Astrocyte (in vitro differentiated cells and primary cell): ENCODE data around the gene CTBP1. TPM values are rescaled to one million over a fixed set of nuclear protein-coding genes. Genes with fewer than 3 reads are reported as not detected.

Experiments used
- DNase-seq: peaks from one replicate; pipeline ENCODE4 v3.0.0-alpha.2; 2010; ENCODE audit warnings: low read depth
- FAIRE-seq: peaks from 2 replicates; lab custom pipeline; 2011; peaks lifted over from hg19 to GRCh38; lab: Jason Lieb, UNC
- H2AFZ ChIP-seq: 2 replicates; pipeline ENCODE4 v1.6.0; 2012; ENCODE audit warnings: low read depth, low read length, inconsistent platforms
- H3K27ac ChIP-seq: 2 replicates; pipeline ENCODE4 v1.5.1; 2011; ENCODE audit warnings: low read depth, low read length, inconsistent platforms
- H3K27me3 ChIP-seq: 2 replicates; pipeline ENCODE4 v1.6.0; 2011; ENCODE audit warnings: low read length, inconsistent platforms; ENCODE audit not compliant: insufficient read depth
- H3K36me3 ChIP-seq: 2 replicates; pipeline ENCODE4 v1.5.1; 2011; ENCODE audit warnings: low read length, inconsistent platforms; ENCODE audit not compliant: insufficient read depth
- H3K4me1 ChIP-seq: 2 replicates; pipeline ENCODE4 v1.5.1; 2011; ENCODE audit warnings: low read length, inconsistent platforms; ENCODE audit not compliant: insufficient read depth
- H3K4me2 ChIP-seq: 2 replicates; pipeline ENCODE4 v1.6.0; 2012; ENCODE audit warnings: low read length, inconsistent platforms
- H3K4me3 ChIP-seq: 2 replicates; pipeline ENCODE4 v1.5.1; 2011; ENCODE audit warnings: low read depth, mild to moderate bottlenecking, low read length, inconsistent platforms; ENCODE audit not compliant: insufficient read depth
- H3K79me2 ChIP-seq: 2 replicates; pipeline ENCODE4 v1.6.0; 2012; ENCODE audit warnings: mild to moderate bottlenecking, low read length, inconsistent platforms; ENCODE audit not compliant: insufficient read depth
- H3K9ac ChIP-seq: 2 replicates; pipeline ENCODE4 v1.6.0; 2012; ENCODE audit warnings: mild to moderate bottlenecking, low read length, inconsistent platforms
- H3K9me3 ChIP-seq: 2 replicates; pipeline ENCODE4 v1.5.1; 2012; ENCODE audit warnings: low read depth, mild to moderate bottlenecking, low read length, inconsistent platforms; ENCODE audit not compliant: insufficient read depth
- H4K20me1 ChIP-seq: 2 replicates; pipeline ENCODE4 v1.6.0; 2012; ENCODE audit warnings: low read length, inconsistent platforms; ENCODE audit not compliant: insufficient read depth
- H3K27ac Mint-ChIP-seq: one replicate; pipeline ENCODE4 v1.8.0; 2021; ENCODE audit warnings: mild to moderate bottlenecking, mixed read lengths; ENCODE audit not compliant: unreplicated experiment
- H3K27me3 Mint-ChIP-seq: one replicate; pipeline ENCODE4 v1.8.0; 2021; ENCODE audit warnings: low read depth, mixed read lengths; ENCODE audit not compliant: unreplicated experiment
- H3K36me3 Mint-ChIP-seq: one replicate; pipeline ENCODE4 v1.8.0; 2021; ENCODE audit warnings: low read depth, mixed read lengths; ENCODE audit not compliant: unreplicated experiment
- H3K4me1 Mint-ChIP-seq: one replicate; pipeline ENCODE4 v1.8.0; 2021; ENCODE audit warnings: low read depth, mixed read lengths; ENCODE audit not compliant: unreplicated experiment
- H3K4me3 Mint-ChIP-seq: one replicate; pipeline ENCODE4 v1.8.0; 2021; ENCODE audit warnings: mild to moderate bottlenecking, moderate library complexity, mixed read lengths; ENCODE audit not compliant: unreplicated experiment
- H3K9me3 Mint-ChIP-seq: one replicate; pipeline ENCODE4 v1.8.0; 2021; ENCODE audit warnings: mild to moderate bottlenecking, mixed read lengths; ENCODE audit not compliant: unreplicated experiment
- CTCF ChIP-seq: IDR thresholded peaks from 2 replicates; pipeline ENCODE4 v1.5.1; 2011; ENCODE audit warnings: low read depth, mild to moderate bottlenecking, inconsistent platforms, low read length, moderate library complexity; ENCODE audit not compliant: insufficient read depth
- EZH2 ChIP-seq: IDR thresholded peaks from 2 replicates; pipeline ENCODE4 v1.6.1; 2012; ENCODE audit warnings: mild to moderate bottlenecking, low read length, inconsistent platforms; ENCODE audit not compliant: insufficient read depth
- total RNA-seq: library from RNA; stranded (reverse); gene quantifications from 2 replicates; pipeline ENCODE4 v1.2.1, GENCODE V29; 2021

The CTBP1 gene
- total RNA-seq, 1 donor from 2014 or later = 136 TPM

GRCh38 chr4:1217366-1217765 is 31.6 kb downstream of the CTBP1 start:
- Mint-ChIP-seq H3K9me3 (no peaks in the 10 kb centered on the region), H3K36me3 (peaks cover 4% of the 10 kb centered on the region), H3K27me3 (no peaks in the 10 kb centered on the region), H3K27ac (no peak overlapping the region), H3K4me3 (no peak overlapping the region), H3K4me1 (no peaks in the 10 kb centered on the region)
- Histone ChIP-seq H2AFZ (no peak overlapping the region), H3K27ac (no peak overlapping the region), H3K4me3 (no peak overlapping the region), H3K79me2 (peaks cover 17% of the 10 kb centered on the region), H3K9ac (no peak overlapping the region), H4K20me1 (peaks cover 32% of the 10 kb centered on the region), H3K4me1 (no peaks in the 10 kb centered on the region), H3K9me3 (no peaks in the 10 kb centered on the region), H3K36me3 (peaks cover 12% of the 10 kb centered on the region), H3K4me2 (no peak overlapping the region), H3K27me3 (no peaks in the 10 kb centered on the region)
- TF ChIP-seq CTCF = no peak
- TF ChIP-seq EZH2 = no peak
- FAIRE-seq (no peak), DNase-seq (no peak)

- no peaks in the 10 kb centered on the region for H3K4me1 Mint-ChIP-seq
Measured at GRCh38 chr4:1216869-1217294, 32.0 kb downstream of the CTBP1 start.

More at GRCh38 chr4:1216869-1217294, 32.0 kb downstream of the CTBP1 start:
- Histone ChIP-seq H3K36me3 (peaks cover 12% of the 10 kb centered on the region), H4K20me1 (peaks cover 32% of the 10 kb centered on the region), H3K4me2 (no peak overlapping the region), H3K4me3 (no peak overlapping the region), H3K9ac (no peak overlapping the region), H3K79me2 (peaks cover 17% of the 10 kb centered on the region), H3K27me3 (no peaks in the 10 kb centered on the region), H2AFZ (no peak overlapping the region), H3K4me1 (no peaks in the 10 kb centered on the region), H3K9me3 (no peaks in the 10 kb centered on the region), H3K27ac (no peak overlapping the region)
- Mint-ChIP-seq H3K9me3 (no peaks in the 10 kb centered on the region), H3K27ac (no peak overlapping the region), H3K36me3 (peaks cover 4% of the 10 kb centered on the region), H3K27me3 (no peaks in the 10 kb centered on the region), H3K4me3 (no peak overlapping the region)
- no peak for FAIRE-seq
- TF ChIP-seq CTCF = no peak
- TF ChIP-seq EZH2 = no peak
- no peak for DNase-seq
